GM18508 (cell line): ENCODE measurements around the gene ARHGAP9.
"Not testable (repeated sequence)": the region's sequence is repeated elsewhere in the genome, so short reads cannot be mapped to it uniquely, and the experiment has no call there.

Source experiments
- ATAC-seq: cut with Tn5 transposase; IDR thresholded peaks from one replicate; pipeline ENCODE4 v1.9.1; 2021; ENCODE audit warnings: moderate number of reproducible peaks; ENCODE audit not compliant: insufficient read depth, unreplicated experiment

The ARHGAP9 gene

GRCh38 chr12:57518176-57518919 is 38.7 kb upstream of the ARHGAP9 start:
- no peak for ATAC-seq

- not testable (repeated sequence) for ATAC-seq
Observed at GRCh38 chr12:57517718-57518117, 38.1 kb upstream of the ARHGAP9 start.

- ATAC-seq = no peak
Observed at GRCh38 chr12:57517187-57517586, 37.5 kb upstream of the ARHGAP9 start.

GRCh38 chr12:57516617-57517153 is 37.0 kb upstream of the ARHGAP9 start:
- ATAC-seq = no peak

GRCh38 chr12:57515934-57516541 is 36.4 kb upstream of the ARHGAP9 start:
- no peak for ATAC-seq

- ATAC-seq = no peak
Observed at GRCh38 chr12:57515408-57515933, 35.8 kb upstream of the ARHGAP9 start.

GRCh38 chr12:57514720-57515407 is 35.2 kb upstream of the ARHGAP9 start:
- ATAC-seq = no peak

GRCh38 chr12:57514246-57514645 is 34.6 kb upstream of the ARHGAP9 start:
- ATAC-seq = not testable (repeated sequence)

GRCh38 chr12:57513677-57514076 is 34.0 kb upstream of the ARHGAP9 start:
- ATAC-seq = not testable (repeated sequence)

- no peak for ATAC-seq
Observed at GRCh38 chr12:57513266-57513665, 33.6 kb upstream of the ARHGAP9 start.

- ATAC-seq = no peak
Observed at GRCh38 chr12:57512665-57513064, 33.0 kb upstream of the ARHGAP9 start.

GRCh38 chr12:57511588-57512325 is 32.1 kb upstream of the ARHGAP9 start:
- ATAC-seq = no peak

GRCh38 chr12:57511161-57511560 is 31.5 kb upstream of the ARHGAP9 start:
- no peak for ATAC-seq

- not testable (repeated sequence) for ATAC-seq
Observed at GRCh38 chr12:57507796-57508195, 28.1 kb upstream of the ARHGAP9 start.

GRCh38 chr12:57506541-57506940 is 26.9 kb upstream of the ARHGAP9 start:
- ATAC-seq = not testable (repeated sequence)

- ATAC-seq = not testable (repeated sequence)
Observed at GRCh38 chr12:57502311-57502969, 22.8 kb upstream of the ARHGAP9 start.

GRCh38 chr12:57500213-57500612 is 20.5 kb upstream of the ARHGAP9 start:
- no peak for ATAC-seq

- no peak for ATAC-seq
Observed at GRCh38 chr12:57498571-57498970, 18.9 kb upstream of the ARHGAP9 start.

GRCh38 chr12:57498132-57498502 is 18.5 kb upstream of the ARHGAP9 start:
- no peak for ATAC-seq
